ENCODE results near the gene MFF.

Gene MFF

GRCh38 chr2:227404585-227405271 is 79.7 kb downstream of the MFF start:
- no peaks in the 10 kb centered on the region for H3K36me3 ChIP-seq (ENCODE audit: control insufficient read depth in 2 of 2, insufficient read depth in 1 of 2, low read length in 2 of 2)
- H3K27ac ChIP-seq (ENCODE audit: extremely low read depth, low read depth, low read length): no peak overlapping the region
- H3K4me3 ChIP-seq (ENCODE audit: low read depth, low read length): no peak overlapping the region
- no peaks in the 10 kb centered on the region for H3K4me1 ChIP-seq (ENCODE audit: control insufficient read depth, insufficient read depth, low read length)
- no peak for TF ChIP-seq YY1 (tag by site-specific recombination; IDR thresholded peaks at IDR 0.05)
- TF ChIP-seq ZNF175 (tag by site-specific recombination; IDR thresholded peaks at IDR 0.05): no peak
- TF ChIP-seq ZNF366 (tag by site-specific recombination; conservative IDR thresholded peaks at IDR 0.05): no peak
- TF ChIP-seq ZNF138 (tag by site-specific recombination; IDR thresholded peaks at IDR 0.05; ENCODE audit: borderline replicate concordance): no peak
- TF ChIP-seq SP2 (tag by site-specific recombination; IDR thresholded peaks at IDR 0.05): no peak
- TF ChIP-seq ZSCAN4 (tag by site-specific recombination; IDR thresholded peaks at IDR 0.05): no peak
- no peak for TF ChIP-seq PBX3 (CRISPR knock-in tag; IDR thresholded peaks at IDR 0.05)
- no peak for TF ChIP-seq ZNF341 (tag by site-specific recombination; IDR thresholded peaks at IDR 0.05; ENCODE audit: low read depth)
- no peak for TF ChIP-seq ZNF544 (tag by site-specific recombination; IDR thresholded peaks at IDR 0.05)
- no peak for TF ChIP-seq BCL6B (tag by site-specific recombination; IDR thresholded peaks at IDR 0.05)
- no peak for TF ChIP-seq FEZF1 (tag by site-specific recombination; IDR thresholded peaks at IDR 0.05)
- no peak for TF ChIP-seq ZSCAN30 (tag by site-specific recombination; IDR thresholded peaks at IDR 0.05)
- no peak for TF ChIP-seq TCF7L2 (IDR thresholded peaks at IDR 0.05; ENCODE audit: borderline replicate concordance, low read depth, low read length)
- no peak for TF ChIP-seq GFI1B (tag by site-specific recombination; IDR thresholded peaks at IDR 0.05)
- TF ChIP-seq REPIN1 (tag by site-specific recombination; IDR thresholded peaks at IDR 0.05; ENCODE audit: low read depth): no peak
- TF ChIP-seq RBAK (tag by site-specific recombination; IDR thresholded peaks at IDR 0.05): no peak
- TF ChIP-seq ZNF610 (tag by site-specific recombination; IDR thresholded peaks at IDR 0.05; ENCODE audit: borderline replicate concordance): no peak
- no peak for TF ChIP-seq ZNF792 (tag by site-specific recombination; IDR thresholded peaks at IDR 0.05)
- no peak for TF ChIP-seq ZFP3 (tag by site-specific recombination; IDR thresholded peaks at IDR 0.05; ENCODE audit: low read depth)
- no peak for TF ChIP-seq ZNF549 (tag by site-specific recombination; IDR thresholded peaks at IDR 0.05)
- H3K9me3 ChIP-seq (ENCODE audit: control insufficient read depth, insufficient read depth, low read depth, low read length): no peaks in the 10 kb centered on the region
- ChIA-PET POLR2A (no interaction called here), CTCF (interaction anchor here (0.6 to 2.4 kb wide), 9 partner anchors 9 to 1838 kb away, joined by 3 to 39 read pairs (median 5); no protein-coding TSS in a partner anchor)

- H3K4me1 ChIP-seq (ENCODE audit: control insufficient read depth, insufficient read depth, low read length): no peaks in the 10 kb centered on the region
- ChIA-PET POLR2A (interaction anchor here (1.4 kb wide), 1 partner anchor 67 kb away, joined by 7 read pairs; no protein-coding TSS in a partner anchor), CTCF (interaction anchor here (0.5 to 2.4 kb wide), 23 partner anchors 9 to 454 kb away, joined by 3 to 39 read pairs (median 4); partner anchors contain the start of gene AGFG1)
- no peaks in the 10 kb centered on the region for H3K36me3 ChIP-seq (ENCODE audit: control insufficient read depth in 2 of 2, insufficient read depth in 1 of 2, low read length in 2 of 2)
- H3K27ac ChIP-seq (ENCODE audit: extremely low read depth, low read depth, low read length): 0 out of 2 replicates have a peak overlapping the region, but pooled peaks have one; percentile 6
- H3K4me3 ChIP-seq (ENCODE audit: low read depth, low read length): no peak overlapping the region
- no peaks in the 10 kb centered on the region for H3K9me3 ChIP-seq (ENCODE audit: control insufficient read depth, insufficient read depth, low read depth, low read length)
- 0 out of 2 replicates have a peak, but pooled peaks have one; percentile 16 for TF ChIP-seq SP2 (tag by site-specific recombination; IDR thresholded peaks at IDR 0.05)
- 0 out of 2 replicates have a peak, but pooled peaks have one; percentile 22 for TF ChIP-seq SCRT2 (tag by site-specific recombination; IDR thresholded peaks at IDR 0.05)
- no peak for TF ChIP-seq ZFP41 (tag by site-specific recombination; IDR thresholded peaks at IDR 0.05; ENCODE audit: borderline replicate concordance)
- TF ChIP-seq ZNF768 (tag by site-specific recombination; IDR thresholded peaks at IDR 0.05): no peak
- TF ChIP-seq ZNF16 (tag by site-specific recombination; IDR thresholded peaks at IDR 0.05; ENCODE audit: low read depth): no peak
- no peak for TF ChIP-seq SETDB1 (IDR thresholded peaks at IDR 0.05; ENCODE audit: insufficient read length, low read length)
- no peak for TF ChIP-seq ZNF157 (tag by site-specific recombination; IDR thresholded peaks at IDR 0.05)
- TF ChIP-seq PRDM6 (tag by site-specific recombination; IDR thresholded peaks at IDR 0.05): peak; percentile 77
- peak; percentile 68 for TF ChIP-seq ZBTB17 (tag by site-specific recombination; IDR thresholded peaks at IDR 0.05)
Observed at GRCh38 chr2:227406177-227407031, 81.4 kb downstream of the MFF start.

Measured in HEK293 (cell line).